ENCODE data around the gene POLD2. TPM values are rescaled to one million over a fixed set of nuclear protein-coding genes. Genes with fewer than 3 reads are reported as not detected.

POLD2 gene
- total RNA-seq, 1 experiment from 2014 or later, result 154 TPM

GRCh38 chr7:44107961-44108767, 15.2 kb downstream of the POLD2 start:
- Mint-ChIP-seq H3K27me3 (ENCODE audit: low read depth) (peaks cover 14% of the 10 kb centered on the region), H3K9me3 (no peaks in the 10 kb centered on the region), H3K4me1 (peaks cover 14% of the 10 kb centered on the region), H3K36me3 (peaks cover 2% of the 10 kb centered on the region; the same call in 1 of the 2 replicates), H3K27ac (no peak overlapping the region), H3K4me3 (no peak overlapping the region)
- DNase-seq (ENCODE audit: low spot score) (no peak), ATAC-seq (no peak)
- ChIA-PET CTCF (no interaction called here), POLR2A (no interaction called here)
- no peak for TF ChIP-seq ZNF425 (CRISPR knock-in tag; conservative IDR thresholded peaks at IDR 0.05)
- TF ChIP-seq, protein P1, sequence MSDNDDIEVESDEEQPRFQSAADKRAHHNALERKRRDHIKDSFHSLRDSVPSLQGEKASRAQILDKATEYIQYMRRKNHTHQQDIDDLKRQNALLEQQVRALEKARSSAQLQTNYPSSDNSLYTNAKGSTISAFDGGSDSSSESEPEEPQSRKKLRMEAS (CRISPR knock-in tag; IDR thresholded peaks at IDR 0.05), result no peak
- TF ChIP-seq HMGXB4 (CRISPR knock-in tag; IDR thresholded peaks at IDR 0.05), result no peak
- TF ChIP-seq, protein P2, sequence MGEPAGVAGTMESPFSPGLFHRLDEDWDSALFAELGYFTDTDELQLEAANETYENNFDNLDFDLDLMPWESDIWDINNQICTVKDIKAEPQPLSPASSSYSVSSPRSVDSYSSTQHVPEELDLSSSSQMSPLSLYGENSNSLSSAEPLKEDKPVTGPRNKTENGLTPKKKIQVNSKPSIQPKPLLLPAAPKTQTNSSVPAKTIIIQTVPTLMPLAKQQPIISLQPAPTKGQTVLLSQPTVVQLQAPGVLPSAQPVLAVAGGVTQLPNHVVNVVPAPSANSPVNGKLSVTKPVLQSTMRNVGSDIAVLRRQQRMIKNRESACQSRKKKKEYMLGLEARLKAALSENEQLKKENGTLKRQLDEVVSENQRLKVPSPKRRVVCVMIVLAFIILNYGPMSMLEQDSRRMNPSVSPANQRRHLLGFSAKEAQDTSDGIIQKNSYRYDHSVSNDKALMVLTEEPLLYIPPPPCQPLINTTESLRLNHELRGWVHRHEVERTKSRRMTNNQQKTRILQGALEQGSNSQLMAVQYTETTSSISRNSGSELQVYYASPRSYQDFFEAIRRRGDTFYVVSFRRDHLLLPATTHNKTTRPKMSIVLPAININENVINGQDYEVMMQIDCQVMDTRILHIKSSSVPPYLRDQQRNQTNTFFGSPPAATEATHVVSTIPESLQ (CRISPR knock-in tag; IDR thresholded peaks at IDR 0.05), result no peak
- TF ChIP-seq SOX15 (CRISPR knock-in tag; IDR thresholded peaks at IDR 0.05), result no peak
- TF ChIP-seq, protein P3, sequence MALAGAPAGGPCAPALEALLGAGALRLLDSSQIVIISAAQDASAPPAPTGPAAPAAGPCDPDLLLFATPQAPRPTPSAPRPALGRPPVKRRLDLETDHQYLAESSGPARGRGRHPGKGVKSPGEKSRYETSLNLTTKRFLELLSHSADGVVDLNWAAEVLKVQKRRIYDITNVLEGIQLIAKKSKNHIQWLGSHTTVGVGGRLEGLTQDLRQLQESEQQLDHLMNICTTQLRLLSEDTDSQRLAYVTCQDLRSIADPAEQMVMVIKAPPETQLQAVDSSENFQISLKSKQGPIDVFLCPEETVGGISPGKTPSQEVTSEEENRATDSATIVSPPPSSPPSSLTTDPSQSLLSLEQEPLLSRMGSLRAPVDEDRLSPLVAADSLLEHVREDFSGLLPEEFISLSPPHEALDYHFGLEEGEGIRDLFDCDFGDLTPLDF (CRISPR knock-in tag; IDR thresholded peaks at IDR 0.05), result no peak
- no peak for TF ChIP-seq JAZF1 (CRISPR knock-in tag; IDR thresholded peaks at IDR 0.05)
- no peak for TF ChIP-seq RELA (CRISPR knock-in tag; IDR thresholded peaks at IDR 0.05; ENCODE audit: borderline replicate concordance)
- no peak for TF ChIP-seq JUN (CRISPR knock-in tag; IDR thresholded peaks at IDR 0.05)
- no peak for TF ChIP-seq EMX1 (CRISPR knock-in tag; IDR thresholded peaks at IDR 0.05)
- no peak for TF ChIP-seq TEAD1 (CRISPR knock-in tag; IDR thresholded peaks at IDR 0.05)
- TF ChIP-seq GTF2I (CRISPR knock-in tag; conservative IDR thresholded peaks at IDR 0.05), result no peak
- TF ChIP-seq ZNF423 (CRISPR knock-in tag; IDR thresholded peaks at IDR 0.05), result no peak
- TF ChIP-seq ZNF121 (CRISPR knock-in tag; IDR thresholded peaks at IDR 0.05), result no peak
- TF ChIP-seq NR1H2 (CRISPR knock-in tag; IDR thresholded peaks at IDR 0.05), result no peak

GRCh38 chr7:44107116-44107960, 16.0 kb downstream of the POLD2 start:
- CTCF ChIA-PET, result no interaction called here
- DNase-seq (ENCODE audit: low spot score), result no peak
- ATAC-seq, result no peak
- TF ChIP-seq, protein P2 (CRISPR knock-in tag; IDR thresholded peaks at IDR 0.05), result no peak
- TF ChIP-seq ZMAT4 (CRISPR knock-in tag; IDR thresholded peaks at IDR 0.05) (no peak), ATF2 (CRISPR knock-in tag; IDR thresholded peaks at IDR 0.05; ENCODE audit: borderline replicate concordance, low read depth) (no peak), ESRRA (CRISPR knock-in tag; IDR thresholded peaks at IDR 0.05; ENCODE audit: borderline replicate concordance) (no peak), NFE2L1 (CRISPR knock-in tag; IDR thresholded peaks at IDR 0.05) (no peak), ZNF138 (CRISPR knock-in tag; conservative IDR thresholded peaks at IDR 0.05) (no peak)

More at GRCh38 chr7:44107116-44107960, 16.0 kb downstream of the POLD2 start:
- H3K36me3 Mint-ChIP-seq, result peaks cover 2% of the 10 kb centered on the region; the same call in 1 of the 2 replicates
- H3K27ac Mint-ChIP-seq, result no peak overlapping the region
- H3K27me3 Mint-ChIP-seq (ENCODE audit: low read depth), result peaks cover 21% of the 10 kb centered on the region
- POLR2A ChIA-PET, result no interaction called here
- H3K4me1 Mint-ChIP-seq, result peaks cover 14% of the 10 kb centered on the region
- H3K4me3 Mint-ChIP-seq, result no peak overlapping the region
- no peaks in the 10 kb centered on the region for H3K9me3 Mint-ChIP-seq

Data from WTC11 (cell line).